HEK293T (cell line): ENCODE data around the gene KCNC3.

Experiments used
- ELF4 ChIP-seq: fragments of 450-650 bp; IDR thresholded peaks from 2 replicates; pipeline ENCODE4 v1.6.1; 2017; ENCODE audit warnings: antibody characterized with exemption
- FOXK2 ChIP-seq: fragments of 450-650 bp; IDR thresholded peaks from 2 replicates; pipeline ENCODE4 v1.6.1; 2016; ENCODE audit warnings: mild to moderate bottlenecking
- L3MBTL2 ChIP-seq: fragments of 450-650 bp; conservative IDR thresholded peaks from 2 replicates; pipeline ENCODE4 v1.6.1; 2016; ENCODE audit warnings: mild to moderate bottlenecking
- LEF1 ChIP-seq: fragments of 450-650 bp; IDR thresholded peaks from 2 replicates; pipeline ENCODE4 v1.6.1; 2017; ENCODE audit warnings: mild to moderate bottlenecking, borderline replicate concordance
- PKNOX1 ChIP-seq: fragments of 450-650 bp; IDR thresholded peaks from 2 replicates; pipeline ENCODE4 v1.6.1; 2016
- SP1 ChIP-seq: fragments of 450-650 bp; IDR thresholded peaks from 2 replicates; pipeline ENCODE4 v1.6.1; 2017
- SUZ12 ChIP-seq: fragments of 450-650 bp; IDR thresholded peaks from 2 replicates; pipeline ENCODE4 v1.6.1; 2016; ENCODE audit warnings: mild to moderate bottlenecking

GRCh38 chr19:50340331-50340730, 11.2 kb upstream of the KCNC3 start:
- TF ChIP-seq FOXK2: no peak
- TF ChIP-seq LEF1: no peak
- no peak for TF ChIP-seq SUZ12
- no peak for TF ChIP-seq PKNOX1
- TF ChIP-seq SP1: no peak
- TF ChIP-seq L3MBTL2: no peak
- no peak for TF ChIP-seq ELF4
